K562 (cell line): ENCODE data around the gene PPM1H. TPM values are rescaled to one million over a fixed set of nuclear protein-coding genes. Genes with fewer than 3 reads are reported as not detected.
A peak's percentile ranks its signal among the peaks of the same experiment; 100 is the strongest.

Experiments used
- DPF2 ChIP-seq: fragments of 450-650 bp; IDR thresholded peaks from 2 replicates; pipeline ENCODE4 v1.6.1; 2016
- EP300 ChIP-seq: IDR thresholded peaks from 2 replicates; pipeline ENCODE4 v1.6.1; 2012; ENCODE audit warnings: low read length, improper control_type of control experiment
- LEF1 ChIP-seq: fragments of 450-650 bp; IDR thresholded peaks from 2 replicates; pipeline ENCODE4 v1.6.1; 2016; ENCODE audit warnings: mild to moderate bottlenecking
- TEAD4 ChIP-seq, 2 experiments: sonication (generic) in 1 of 2; formaldehyde crosslinking in 1 of 2; IDR thresholded peaks; 2 replicates each; pipeline versions ENCODE4 v1.6.1 to v1.8.0; 2012 to 2022; ENCODE audit warnings: borderline replicate concordance in 1 of 2, inconsistent platforms in 1 of 2, low read length in 1 of 2, mild to moderate bottlenecking in 1 of 2, missing genetic modification reagents in 1 of 2
- ZNF75A ChIP-seq: fragments of 450-650 bp; formaldehyde crosslinking; IDR thresholded peaks from 2 replicates; pipeline ENCODE4 v1.4.0; 2020; ENCODE audit warnings: mild to moderate bottlenecking
- polyA plus RNA-seq, 8 experiments: library from polyadenylated mRNA; depleted of rRNA in 4 of 8; stranded (reverse) in 5 of 8; unstranded in 3 of 8; fragments of >200 nt; fragmentation: Nextera tagmentation in 2 of 8; fragmentation: Illumina TruSeq in 1 of 8; extraction: Ambion mirVana in 2 of 8; extraction: Trizol in 1 of 8; gene quantifications; 2 replicates each; pipeline versions ENCODE4 v1.2.1 to v1.2.3, GENCODE V29; 2011 to 2014; ENCODE audit warnings: inconsistent platforms in 1 of 8, missing spikeins in 1 of 8
- total RNA-seq, 7 experiments: library from RNA; depleted of rRNA in 6 of 7; stranded (reverse); fragments of >200 nt in 6 of 7; fragmentation: Illumina TruSeq in 2 of 7; extraction: Trizol in 2 of 7; gene quantifications; 2 replicates each; pipeline versions ENCODE4 v1.2.1 to v1.2.3, GENCODE V29; 2011 to 2021; ENCODE audit warnings: low replicate concordance in 1 of 7
- TF ChIP-seq, protein P1 (sequence below), 2 experiments: fragments of 450-650 bp in 1 of 2; sonication (generic) in 1 of 2; formaldehyde crosslinking in 1 of 2; IDR thresholded peaks; 2 replicates each; pipeline versions ENCODE4 v1.7.1 to v1.9.0; 2016 to 2022; ENCODE audit warnings: inconsistent platforms in 1 of 2, mild to moderate bottlenecking in 1 of 2, missing genetic modification reagents in 1 of 2
- TF ChIP-seq, protein P2 (sequence below): sonication (generic); formaldehyde crosslinking; IDR thresholded peaks from 2 replicates; pipeline ENCODE4 v1.8.0; 2022; ENCODE audit warnings: mild to moderate bottlenecking, low read depth, missing genetic modification reagents
- TF ChIP-seq, protein P3 (sequence below), 2 experiments: fragments of 450-650 bp in 1 of 2; sonication (generic) in 1 of 2; formaldehyde crosslinking in 1 of 2; IDR thresholded peaks in 1 of 2; conservative IDR thresholded peaks in 1 of 2; 2 replicates each; pipeline versions ENCODE4 v1.6.1 to v1.8.1; 2016 to 2023; ENCODE audit warnings: mild to moderate bottlenecking in 2 of 2, moderate library complexity in 2 of 2, inconsistent platforms in 1 of 2, missing genetic modification reagents in 1 of 2
- TF ChIP-seq, protein P4 (sequence below): sonication (generic); IDR thresholded peaks from 2 replicates; pipeline ENCODE4 v1.6.1; 2016

PPM1H gene
- total and polyA plus RNA-seq, 9 of the 15 experiments (the other 6 are each of a cell fraction or from before 2014, with no cell fraction given), result 5.3 to 29.3 (median 11.3) TPM

- TF ChIP-seq, protein P1, sequence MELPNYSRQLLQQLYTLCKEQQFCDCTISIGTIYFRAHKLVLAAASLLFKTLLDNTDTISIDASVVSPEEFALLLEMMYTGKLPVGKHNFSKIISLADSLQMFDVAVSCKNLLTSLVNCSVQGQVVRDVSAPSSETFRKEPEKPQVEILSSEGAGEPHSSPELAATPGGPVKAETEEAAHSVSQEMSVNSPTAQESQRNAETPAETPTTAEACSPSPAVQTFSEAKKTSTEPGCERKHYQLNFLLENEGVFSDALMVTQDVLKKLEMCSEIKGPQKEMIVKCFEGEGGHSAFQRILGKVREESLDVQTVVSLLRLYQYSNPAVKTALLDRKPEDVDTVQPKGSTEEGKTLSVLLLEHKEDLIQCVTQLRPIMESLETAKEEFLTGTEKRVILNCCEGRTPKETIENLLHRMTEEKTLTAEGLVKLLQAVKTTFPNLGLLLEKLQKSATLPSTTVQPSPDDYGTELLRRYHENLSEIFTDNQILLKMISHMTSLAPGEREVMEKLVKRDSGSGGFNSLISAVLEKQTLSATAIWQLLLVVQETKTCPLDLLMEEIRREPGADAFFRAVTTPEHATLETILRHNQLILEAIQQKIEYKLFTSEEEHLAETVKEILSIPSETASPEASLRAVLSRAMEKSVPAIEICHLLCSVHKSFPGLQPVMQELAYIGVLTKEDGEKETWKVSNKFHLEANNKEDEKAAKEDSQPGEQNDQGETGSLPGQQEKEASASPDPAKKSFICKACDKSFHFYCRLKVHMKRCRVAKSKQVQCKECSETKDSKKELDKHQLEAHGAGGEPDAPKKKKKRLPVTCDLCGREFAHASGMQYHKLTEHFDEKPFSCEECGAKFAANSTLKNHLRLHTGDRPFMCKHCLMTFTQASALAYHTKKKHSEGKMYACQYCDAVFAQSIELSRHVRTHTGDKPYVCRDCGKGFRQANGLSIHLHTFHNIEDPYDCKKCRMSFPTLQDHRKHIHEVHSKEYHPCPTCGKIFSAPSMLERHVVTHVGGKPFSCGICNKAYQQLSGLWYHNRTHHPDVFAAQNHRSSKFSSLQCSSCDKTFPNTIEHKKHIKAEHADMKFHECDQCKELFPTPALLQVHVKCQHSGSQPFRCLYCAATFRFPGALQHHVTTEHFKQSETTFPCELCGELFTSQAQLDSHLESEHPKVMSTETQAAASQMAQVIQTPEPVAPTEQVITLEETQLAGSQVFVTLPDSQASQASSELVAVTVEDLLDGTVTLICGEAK (IDR thresholded peaks at IDR 0.05), result no peak
- TF ChIP-seq, protein P1 (CRISPR knock-in tag; IDR thresholded peaks at IDR 0.05), result no peak
- TF ChIP-seq, protein P2, sequence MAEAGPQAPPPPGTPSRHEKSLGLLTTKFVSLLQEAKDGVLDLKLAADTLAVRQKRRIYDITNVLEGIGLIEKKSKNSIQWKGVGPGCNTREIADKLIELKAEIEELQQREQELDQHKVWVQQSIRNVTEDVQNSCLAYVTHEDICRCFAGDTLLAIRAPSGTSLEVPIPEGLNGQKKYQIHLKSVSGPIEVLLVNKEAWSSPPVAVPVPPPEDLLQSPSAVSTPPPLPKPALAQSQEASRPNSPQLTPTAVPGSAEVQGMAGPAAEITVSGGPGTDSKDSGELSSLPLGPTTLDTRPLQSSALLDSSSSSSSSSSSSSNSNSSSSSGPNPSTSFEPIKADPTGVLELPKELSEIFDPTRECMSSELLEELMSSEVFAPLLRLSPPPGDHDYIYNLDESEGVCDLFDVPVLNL (CRISPR knock-in tag), result no peak
- TF ChIP-seq, protein P3, sequence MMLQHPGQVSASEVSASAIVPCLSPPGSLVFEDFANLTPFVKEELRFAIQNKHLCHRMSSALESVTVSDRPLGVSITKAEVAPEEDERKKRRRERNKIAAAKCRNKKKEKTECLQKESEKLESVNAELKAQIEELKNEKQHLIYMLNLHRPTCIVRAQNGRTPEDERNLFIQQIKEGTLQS (IDR thresholded peaks at IDR 0.05), result peak; percentile 17; the same call in 1 of the 2 replicates
- TF ChIP-seq, protein P3 (CRISPR knock-in tag; conservative IDR thresholded peaks at IDR 0.05), result no peak
- no peak for TF ChIP-seq ZNF75A (CRISPR knock-in tag)
- peak; percentile 30; the same call in 1 of the 2 replicates for TF ChIP-seq EP300
- TF ChIP-seq, protein P4, sequence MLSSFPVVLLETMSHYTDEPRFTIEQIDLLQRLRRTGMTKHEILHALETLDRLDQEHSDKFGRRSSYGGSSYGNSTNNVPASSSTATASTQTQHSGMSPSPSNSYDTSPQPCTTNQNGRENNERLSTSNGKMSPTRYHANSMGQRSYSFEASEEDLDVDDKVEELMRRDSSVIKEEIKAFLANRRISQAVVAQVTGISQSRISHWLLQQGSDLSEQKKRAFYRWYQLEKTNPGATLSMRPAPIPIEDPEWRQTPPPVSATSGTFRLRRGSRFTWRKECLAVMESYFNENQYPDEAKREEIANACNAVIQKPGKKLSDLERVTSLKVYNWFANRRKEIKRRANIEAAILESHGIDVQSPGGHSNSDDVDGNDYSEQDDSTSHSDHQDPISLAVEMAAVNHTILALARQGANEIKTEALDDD, result peak; percentile 44; the same call in 1 of the 2 replicates
- 0 out of 2 replicates have a peak, but pooled peaks have one; percentile 52 for TF ChIP-seq DPF2
- 0 out of 2 replicates have a peak, but pooled peaks have one; percentile 43 for TF ChIP-seq LEF1
- TF ChIP-seq TEAD4 (IDR thresholded peaks at IDR 0.05; ENCODE audit: low read length), result 0 out of 2 replicates have a peak, but pooled peaks have one; percentile 21
- no peak for TF ChIP-seq TEAD4 (CRISPR knock-in tag; IDR thresholded peaks at IDR 0.05; ENCODE audit: borderline replicate concordance)
Observed at GRCh38 chr12:62891805-62892549, 43.0 kb downstream of the PPM1H start (continued).
